Stimulated activated CD4-positive, alpha-beta T cell treated with anti-CD3 and anti-CD28 coated beads, Interleukin-15, amount 100 ng/mL, for 1 hour (primary cell): ENCODE results near the gene KCNJ1.

Experiments
- DNase-seq, 2 donors: peaks; one replicate each; pipeline ENCODE4 v3.0.0-alpha.2; 2020; ENCODE audit warnings: low read depth in 1 of 2, low spot score in 1 of 2

Gene KCNJ1

DNA sequence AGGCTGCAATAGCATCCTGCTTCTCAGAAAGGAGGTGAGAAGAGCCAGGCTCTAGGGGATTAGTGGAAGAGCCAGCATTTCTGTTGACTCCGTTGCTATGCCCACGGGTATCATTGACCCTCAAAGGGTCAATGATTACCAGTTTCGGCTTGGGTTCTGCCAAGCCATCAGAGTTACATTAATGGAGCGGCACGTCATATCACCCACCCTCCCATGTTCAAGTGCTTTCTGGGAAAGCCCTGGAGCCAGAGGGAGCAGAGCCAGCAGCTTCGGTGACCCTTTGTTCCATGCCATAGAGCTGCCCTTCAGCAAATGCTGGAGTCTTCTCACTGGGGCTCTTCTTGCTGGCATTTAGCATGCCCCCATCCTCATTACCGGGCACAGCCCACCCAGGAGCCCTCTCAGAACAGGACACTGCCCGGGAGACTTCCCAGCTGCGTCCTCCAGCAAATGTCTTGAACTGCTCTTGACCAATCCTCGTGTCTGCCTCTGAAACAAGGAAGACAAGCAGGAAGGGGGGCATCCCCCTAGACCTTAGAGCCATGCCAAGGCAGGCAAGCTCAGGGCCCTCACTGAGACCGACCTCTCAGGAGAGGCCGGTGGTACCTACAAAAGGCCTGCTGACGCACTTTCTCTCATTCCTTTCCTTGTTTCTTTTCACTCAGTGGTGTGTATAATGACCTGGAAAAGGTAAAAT lies 14.6 kb downstream of the KCNJ1 start:
- DNase-seq = no peak

DNA sequence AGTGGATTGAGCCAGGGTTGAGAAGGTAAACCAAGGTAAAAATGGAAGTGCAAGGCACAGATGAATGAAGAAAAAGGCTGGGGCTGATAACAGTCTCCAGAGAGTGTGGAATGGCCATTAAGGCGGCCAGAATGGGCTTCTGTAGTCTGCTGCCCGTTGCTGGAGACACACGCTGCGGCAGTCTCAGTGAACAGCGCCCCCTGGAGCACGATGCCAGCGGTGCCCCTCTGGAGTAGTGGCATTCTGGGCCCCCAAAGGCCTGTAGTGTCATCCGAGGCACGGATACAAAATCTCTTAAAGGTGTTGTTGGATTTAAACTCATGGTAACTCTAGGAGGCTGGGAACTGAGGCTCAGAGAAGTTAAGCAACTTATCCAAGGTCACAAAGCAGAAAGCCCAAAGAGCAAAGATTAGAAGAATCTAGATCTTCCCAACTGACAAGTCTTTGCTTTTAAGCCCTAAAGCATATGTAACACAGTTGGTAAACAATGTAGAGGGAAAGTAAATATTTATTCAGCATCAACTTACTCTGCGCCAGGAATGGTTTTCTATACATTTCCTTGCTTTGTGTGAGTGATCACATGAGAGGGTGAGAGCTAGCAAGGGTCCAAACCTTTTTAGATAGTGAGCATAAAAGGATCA lies 18.2 kb downstream of the KCNJ1 start:
- DNase-seq = peak; percentile 36 to 43

DNA sequence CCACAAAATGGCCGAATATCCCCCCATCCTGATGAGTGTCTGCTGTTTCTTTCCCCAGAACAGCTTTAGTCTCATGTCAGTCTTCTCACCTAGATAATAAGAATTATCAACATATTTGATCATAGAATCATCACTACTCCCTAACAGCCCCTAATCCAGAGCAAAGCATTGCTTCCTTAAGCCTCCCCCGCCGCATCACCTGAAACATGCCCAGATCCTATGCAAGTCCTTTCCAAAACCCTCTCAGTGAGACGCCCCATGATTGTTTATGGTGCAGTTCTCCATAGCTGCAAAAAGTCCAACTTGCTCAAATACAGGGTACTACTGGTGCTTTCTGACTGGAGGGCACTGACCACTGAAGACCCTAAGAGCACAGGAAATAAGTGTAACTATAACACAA lies 20.1 kb downstream of the KCNJ1 start:
- DNase-seq = no peak

DNA sequence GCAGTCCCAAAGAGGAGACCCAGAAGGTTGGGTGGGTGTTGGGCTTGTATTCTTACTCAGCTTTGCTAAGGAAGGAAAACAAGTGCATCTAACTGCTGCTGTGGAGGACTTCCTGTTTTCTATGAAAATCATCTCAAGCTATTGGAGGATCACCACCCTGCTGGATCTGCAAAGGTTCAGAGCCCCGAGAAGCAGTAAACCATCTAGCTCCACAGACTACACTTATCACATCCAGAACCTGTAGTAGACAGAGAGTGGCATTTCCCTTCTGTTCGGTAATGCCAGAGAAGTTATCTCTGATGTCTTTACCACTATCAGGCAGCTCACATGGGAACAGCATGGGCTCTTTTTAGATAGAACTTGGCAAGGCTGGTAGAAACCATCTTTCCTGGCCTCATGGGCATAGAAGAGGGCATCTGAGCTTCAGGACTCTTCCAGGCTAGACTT lies 21.7 kb downstream of the KCNJ1 start:
- DNase-seq = no peak

DNA sequence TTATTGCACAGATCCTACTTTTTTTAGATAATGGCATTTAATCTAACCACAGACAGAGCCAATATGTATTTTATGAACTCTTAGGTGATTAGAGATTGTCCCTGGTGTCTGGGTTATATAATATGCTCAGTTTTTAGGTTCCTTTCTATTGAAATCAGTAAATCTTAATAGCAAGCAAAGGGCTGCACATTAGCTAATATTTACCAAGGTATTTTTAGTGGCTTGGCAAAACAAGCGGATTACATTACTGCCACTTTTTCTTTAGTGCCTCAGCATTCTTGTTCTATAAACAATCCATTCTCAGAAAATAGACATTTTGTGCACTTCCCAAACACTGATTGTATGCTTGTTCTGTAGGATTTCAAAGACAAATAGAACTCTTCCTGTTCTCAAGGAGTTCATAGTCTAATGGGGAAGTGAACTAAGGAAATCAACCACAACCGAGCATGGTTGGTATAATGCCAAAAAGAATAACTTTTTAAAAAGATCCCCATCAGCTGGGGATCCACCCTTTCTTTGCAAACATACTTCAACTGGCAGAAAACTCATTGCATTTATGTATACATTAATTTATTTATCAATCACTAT lies 23.8 kb downstream of the KCNJ1 start:
- no peak for DNase-seq

DNA sequence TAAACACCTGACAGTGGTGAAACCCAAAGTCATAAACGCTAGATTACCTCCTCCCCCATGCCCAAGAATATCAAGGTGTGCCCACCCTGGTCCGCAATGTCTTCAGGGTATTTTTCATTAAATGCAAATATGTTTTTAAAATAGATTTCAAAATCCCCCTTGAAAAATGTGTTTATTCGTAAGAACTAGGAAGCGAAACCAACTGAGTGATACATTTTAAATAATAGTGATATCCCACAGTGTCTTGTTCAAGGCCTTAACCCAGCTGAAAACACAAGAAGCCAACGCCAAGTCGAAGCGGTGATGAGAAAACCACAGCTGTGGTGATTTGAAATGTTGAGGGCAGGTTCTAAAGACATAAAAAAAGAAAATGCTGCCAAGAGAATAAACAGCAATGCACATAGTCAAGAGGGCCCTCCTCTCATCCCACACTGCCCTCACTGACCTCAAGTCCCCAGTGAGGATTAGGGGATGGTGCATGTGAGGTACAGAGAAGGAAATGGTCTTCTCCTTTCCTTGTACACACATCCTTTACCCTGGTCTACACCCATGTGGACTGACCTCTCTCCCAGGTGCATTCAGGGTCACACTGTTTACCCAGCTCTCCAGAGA lies 25.5 kb downstream of the KCNJ1 start:
- no peak for DNase-seq

DNA sequence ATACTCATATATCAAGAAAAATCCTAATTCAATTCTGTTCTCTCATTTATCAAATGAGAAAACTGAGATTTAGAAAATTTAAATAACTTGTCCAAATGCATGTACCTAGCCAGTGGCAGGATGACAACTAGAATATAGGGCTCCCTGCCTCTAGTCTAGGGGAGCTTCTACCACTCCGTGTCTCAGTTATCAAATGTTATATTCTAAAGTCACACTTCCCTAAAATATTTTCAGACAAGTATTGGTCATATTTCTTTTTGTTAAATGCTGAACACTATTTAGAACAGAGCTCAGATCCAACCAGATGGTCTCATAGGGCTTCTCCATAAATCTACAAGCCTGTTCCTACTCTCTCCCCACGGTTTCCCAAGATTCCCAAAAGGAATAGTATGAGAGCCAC lies 26.3 kb downstream of the KCNJ1 start:
- no peak for DNase-seq

DNA sequence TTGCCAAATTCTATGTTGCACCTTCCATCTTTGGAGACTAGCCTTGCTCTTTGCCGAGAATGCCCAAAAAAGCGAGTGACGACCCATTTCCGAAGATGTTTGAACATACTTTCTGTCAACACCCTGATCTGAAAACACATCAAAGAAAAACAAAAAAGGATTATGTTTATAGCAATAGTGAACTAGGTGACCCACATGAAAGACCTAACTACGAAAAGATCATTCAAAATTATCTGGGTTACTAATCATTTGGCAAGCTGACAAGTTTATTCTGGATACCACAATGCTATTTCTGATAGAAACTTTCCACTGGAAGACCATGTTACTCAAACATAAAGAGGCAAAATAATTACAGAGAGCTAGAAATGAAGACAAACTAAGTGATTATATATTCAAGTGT lies 27.0 kb downstream of the KCNJ1 start:
- DNase-seq = no peak

DNA sequence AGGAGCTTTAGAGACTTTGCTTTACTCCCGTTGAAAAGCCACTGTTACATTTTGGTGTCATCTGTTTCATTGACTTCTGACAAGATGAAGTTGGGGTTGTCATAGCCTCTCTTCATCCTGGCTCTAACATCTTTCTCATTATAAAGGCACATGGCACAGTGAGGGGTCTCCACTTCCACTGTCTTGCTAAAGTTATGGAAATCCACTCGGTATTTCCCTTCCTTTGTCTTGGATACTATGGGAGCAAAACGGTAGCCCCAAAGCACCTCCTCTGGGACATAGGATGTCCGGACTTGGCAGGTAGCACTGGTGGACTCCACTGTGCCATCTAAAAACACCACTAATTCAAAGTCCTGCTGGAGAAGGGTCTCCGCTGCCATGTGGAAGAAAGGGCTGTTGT lies 28.0 kb downstream of the KCNJ1 start:
- DNase-seq = no peak

DNA sequence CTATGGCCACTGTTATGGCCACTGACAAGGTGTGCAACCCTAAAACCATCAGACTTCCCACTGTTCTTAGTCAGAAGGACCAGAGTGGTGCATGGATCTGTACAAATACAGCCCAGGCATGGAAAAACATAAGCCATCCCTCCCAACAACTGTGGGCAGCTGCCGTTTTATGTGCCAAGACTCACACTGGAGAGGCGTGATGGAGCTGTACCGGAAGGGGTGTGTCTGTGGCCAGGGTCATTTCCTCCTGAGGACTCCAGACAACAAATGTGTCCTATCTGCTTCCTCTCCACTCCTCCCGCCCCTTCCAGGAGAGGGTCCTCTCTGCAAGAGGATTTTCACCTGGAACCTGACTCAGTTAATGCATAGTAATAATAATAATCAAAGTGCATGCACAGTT lies 29.5 kb downstream of the KCNJ1 start:
- DNase-seq = no peak

DNA sequence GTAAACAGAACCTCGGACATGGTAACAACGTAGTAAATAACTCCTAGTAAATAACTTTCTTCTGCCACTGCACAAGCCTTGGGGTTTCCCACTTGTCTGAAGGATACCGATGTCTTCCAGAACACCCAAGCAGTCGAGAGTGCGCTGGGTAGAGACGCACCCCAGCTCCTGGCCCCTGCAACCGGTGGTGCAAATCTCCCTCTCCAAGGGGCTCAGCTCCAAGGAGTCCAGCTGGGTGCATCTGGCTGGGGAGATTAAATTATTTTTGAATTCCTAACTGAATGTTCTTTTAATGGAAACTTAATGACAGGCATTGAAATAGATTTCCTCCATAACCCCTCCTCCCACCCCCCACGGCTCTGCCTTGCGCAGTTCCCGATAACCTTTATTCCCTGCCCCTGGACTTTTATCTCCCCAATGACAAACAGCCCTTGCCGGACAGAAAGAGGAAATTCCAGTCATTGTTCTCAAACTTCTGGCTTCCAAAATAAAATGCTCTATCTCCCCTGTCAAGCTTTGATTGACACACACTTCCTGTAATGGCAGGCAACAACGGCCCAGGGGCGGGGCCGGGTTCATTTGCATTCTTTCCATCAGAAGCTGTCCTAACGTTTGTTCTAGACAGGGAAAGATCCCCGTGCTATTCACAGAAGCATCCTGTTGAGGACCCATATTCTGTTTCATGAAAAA lies 31.2 kb downstream of the KCNJ1 start:
- DNase-seq = no peak

DNA sequence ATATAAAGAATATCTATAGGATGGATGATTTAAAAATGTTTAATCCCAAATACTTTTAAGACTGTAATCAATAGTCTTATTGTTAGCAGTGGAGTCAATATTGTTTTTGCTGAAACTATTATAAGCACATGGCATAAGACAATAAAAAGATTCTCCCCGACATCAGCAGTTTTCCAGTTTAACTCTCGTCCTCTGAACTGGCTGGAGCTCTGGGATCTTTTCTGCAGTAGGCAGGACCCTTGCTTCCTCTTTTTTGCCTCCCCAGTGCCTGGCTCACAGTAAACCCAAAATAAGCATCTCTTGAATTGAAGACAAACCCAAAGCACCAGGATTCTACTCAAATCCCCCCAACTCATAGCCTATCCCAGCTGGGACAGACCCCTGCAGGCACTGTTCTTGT lies 32.9 kb downstream of the KCNJ1 start:
- DNase-seq = no peak

DNA sequence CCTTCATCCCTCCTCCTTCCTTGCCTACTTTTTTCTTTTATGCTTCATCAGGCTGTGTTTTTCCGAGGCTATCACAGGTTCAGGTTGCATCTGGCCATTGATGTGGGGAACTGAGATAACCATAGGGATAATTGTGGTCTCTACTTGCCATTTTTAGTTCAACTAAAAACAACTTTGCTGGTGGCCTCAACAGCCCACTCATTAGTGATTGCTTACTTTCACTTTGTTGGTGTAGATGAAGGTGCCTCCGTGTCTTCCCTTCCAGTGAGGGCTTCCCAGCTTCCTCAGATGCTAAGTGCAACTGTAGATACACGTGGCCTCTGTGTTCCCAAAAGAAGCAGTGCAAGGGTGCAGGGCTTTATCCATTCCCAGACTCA lies 35.0 kb downstream of the KCNJ1 start:
- DNase-seq = no peak

DNA sequence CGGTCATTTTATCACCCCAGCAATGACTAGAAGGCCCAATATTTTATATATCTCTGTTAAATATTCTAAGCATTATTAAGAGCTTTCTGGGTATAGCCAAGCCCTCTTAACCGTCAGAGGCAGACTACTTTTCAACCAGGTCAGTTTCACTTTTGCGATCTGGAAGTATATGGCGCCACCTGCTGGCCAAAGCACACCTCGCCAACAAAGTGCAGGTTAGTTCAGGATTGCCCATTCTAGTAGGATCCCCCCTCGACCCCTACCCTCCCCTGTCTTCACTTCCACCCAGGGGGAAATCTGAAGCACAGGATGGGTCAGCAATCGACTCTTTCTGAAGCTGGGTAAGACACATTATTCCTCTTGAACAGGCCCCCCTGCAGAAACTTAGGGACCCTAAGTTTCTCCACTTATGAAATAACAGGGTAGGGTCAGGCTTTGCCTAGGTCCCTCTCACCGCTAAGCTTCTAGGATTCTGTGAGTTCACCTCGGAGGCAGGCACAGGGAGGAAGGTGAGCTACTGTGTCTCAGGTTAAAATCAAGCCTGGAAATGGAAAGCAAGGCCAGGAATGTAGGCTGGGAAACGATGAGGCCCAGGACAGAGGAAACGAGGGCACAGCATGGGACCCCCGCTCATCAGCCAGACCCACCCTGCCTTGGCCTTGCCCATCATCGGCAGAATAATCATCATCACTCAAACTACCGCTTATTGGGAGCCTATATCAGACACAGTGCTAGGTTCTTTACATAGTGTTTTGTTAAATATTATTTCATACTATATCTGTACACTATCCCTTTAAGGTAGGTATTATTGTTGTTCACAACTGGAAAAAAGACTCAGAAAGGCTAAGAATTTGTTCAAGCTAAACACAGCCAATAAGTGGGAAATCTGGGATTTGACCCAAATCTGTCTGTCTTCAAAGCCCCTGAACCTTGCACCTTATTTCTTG lies 35.6 kb downstream of the KCNJ1 start:
- peak; percentile 71 to 79 for DNase-seq

DNA sequence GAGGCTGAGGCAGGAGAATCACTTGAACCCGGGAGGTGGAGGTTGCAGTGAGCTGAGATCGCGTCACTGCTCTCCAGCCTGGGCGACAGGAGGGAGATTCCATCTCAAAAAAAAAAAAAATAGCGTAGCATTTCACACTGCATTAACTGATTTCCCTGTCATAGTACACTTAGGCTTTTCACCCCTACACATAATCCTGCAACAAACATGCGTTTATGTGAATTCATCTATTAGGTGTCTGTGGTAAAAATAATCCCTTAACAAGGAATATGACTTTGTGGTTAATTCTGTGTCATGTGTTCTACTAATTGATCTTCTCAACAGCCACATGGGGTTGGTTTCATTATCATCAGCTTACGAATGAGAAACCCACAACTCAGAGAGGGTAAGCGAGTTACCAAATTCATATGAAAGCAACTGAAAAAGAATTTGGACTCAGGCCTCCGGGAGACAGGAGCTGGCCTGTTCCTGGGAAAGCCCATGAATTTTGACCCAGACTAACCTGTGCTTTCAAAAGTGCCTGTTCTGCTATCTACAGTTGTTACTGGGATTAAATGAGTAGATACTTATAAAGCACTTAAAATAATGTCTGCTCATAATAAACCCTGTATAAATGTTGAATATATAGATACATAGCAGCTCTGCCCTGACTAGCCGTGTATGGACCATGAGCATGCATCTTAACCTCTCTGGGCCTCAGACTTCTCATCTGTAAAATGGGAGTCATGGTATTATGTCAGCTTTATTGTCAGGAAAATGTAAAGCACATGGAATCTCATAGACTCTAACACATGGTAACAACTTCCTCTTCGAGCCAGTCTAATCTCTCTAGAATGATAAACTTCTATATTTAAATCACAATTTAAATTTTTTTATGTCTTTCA lies 36.6 kb downstream of the KCNJ1 start:
- no peak for DNase-seq

DNA sequence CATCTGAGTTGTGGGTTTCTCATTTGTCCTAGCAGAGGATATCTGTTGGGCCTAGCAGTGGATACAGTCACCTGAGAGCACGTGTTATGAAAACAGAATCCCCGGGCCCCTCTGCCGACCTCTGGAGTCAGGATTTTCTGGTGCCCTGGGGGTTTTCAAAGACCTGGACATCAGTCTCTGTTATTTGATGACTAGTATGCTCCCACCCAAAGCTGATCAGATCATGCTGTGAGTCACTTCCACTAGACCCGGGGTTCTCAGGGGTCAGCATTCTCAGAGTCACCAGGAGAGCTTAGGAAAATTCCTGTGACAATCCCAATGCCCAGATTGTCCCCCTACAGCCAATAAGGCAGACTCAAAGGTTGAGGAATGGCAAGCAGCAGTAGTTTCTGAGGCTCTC lies 38.7 kb downstream of the KCNJ1 start:
- no peak for DNase-seq

DNA sequence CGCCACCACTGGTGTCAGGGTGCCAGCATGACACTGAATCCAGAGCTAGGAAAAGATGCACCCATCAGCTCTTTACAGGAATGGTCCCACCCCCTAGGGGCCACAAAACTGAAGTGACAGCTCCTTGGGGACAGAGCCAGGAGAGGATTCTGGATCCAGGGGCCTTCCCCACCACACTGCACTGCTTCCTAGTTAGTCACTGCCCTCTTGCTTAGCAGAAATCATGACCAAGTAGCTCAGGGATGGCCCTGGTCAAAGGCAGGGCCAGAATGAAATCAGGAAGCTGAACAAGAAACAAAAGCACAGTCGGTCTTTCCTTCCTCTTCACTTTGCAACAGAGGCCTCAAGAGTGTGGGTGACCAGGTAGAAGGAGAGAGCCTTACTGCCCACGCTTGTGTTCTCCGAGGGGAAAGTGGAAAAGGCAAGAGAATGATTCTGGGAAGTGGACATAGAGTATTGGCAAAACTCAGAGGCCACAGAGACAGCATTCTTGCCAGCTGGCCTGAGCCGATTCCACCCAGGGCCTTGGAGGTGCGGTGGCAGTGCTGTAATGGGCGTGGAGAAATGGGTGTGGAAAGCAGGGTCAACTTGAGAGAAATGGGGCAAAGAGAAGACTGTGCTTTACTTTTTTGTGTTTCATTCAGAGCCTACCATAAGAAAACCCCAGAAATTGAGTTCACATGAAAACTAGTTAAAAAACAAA lies 39.8 kb downstream of the KCNJ1 start:
- no peak for DNase-seq

DNA sequence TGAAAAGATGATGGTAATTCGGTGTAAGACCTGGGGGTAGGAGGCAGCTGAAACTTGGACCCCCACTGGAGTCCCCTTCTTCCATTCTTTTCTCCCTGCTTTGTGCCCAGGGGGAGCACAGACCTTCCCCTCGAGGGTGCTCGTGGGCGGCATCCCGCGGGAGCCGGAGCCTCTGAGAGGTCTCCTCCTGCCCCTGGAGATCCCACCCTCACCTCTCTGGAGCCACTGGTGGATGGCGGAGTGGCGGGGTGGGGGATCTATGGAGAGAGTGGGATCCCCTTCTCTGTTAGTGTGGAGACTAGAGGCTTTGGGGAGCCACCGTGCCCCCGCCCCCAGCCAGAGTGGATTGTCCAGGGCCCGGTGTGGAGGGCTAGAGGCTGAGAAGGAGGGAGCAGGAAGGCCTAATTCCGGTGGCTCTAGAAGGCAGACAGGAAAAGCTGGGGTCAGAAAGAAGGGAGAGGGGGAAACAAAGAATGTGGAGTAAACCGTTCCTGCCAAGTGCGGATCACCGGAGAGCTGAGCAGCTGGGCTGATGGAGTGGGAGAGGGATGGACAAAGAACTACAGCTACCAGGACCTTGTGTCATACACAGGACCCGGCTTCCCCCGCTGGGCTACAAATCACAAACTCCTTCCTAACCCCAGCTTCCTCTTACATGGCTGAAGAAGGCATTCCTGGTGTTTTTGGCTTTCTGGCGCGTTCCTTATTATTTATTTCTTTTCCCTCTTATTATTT lies 41.9 kb downstream of the KCNJ1 start:
- no peak for DNase-seq
